Measurements from ENCODE around the gene KIF5B. TPM values are rescaled to one million over a fixed set of nuclear protein-coding genes. Genes with fewer than 3 reads are reported as not detected.

The KIF5B gene
- total and polyA plus RNA-seq, 2 of the 4 experiments (the other 2 are of a cell fraction): 33.5 to 68.5 TPM

DNA sequence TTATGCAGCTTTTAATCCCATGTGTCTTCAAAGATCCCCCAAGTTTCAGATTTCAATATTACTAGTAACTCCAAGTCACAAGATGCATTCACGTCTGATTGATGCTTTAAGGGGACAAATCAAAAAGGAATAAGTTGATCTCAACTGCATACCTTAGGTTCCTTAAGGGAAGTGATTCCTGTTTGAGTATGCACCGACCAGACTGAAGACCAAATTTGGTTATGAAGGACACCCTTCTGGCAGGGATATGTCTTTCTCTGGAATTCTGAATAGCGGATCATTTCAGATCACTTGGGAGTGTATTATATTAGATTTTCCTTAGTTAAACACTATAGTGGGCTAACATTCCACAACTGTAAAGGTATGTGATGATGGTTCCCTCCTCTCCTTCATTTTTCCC is 4.3 kb downstream of the KIF5B start:
- Histone ChIP-seq H2BK15ac (ENCODE audit: low read depth, low read length) (no peak overlapping the region), H3K9me3 (ENCODE audit: control insufficient read depth, insufficient read depth, low read length) (no peaks in the 10 kb centered on the region), H3K79me1 (ENCODE audit: low read depth in 1 of 2, low read length in 2 of 2) (peaks cover 5 to 42% of the 10 kb centered on the region in 2 experiments), H3K14ac (replicated peaks; ENCODE audit: low read depth, low read length) (peak overlapping the region; percentile 80), H4K20me1 (ENCODE audit: insufficient read depth, low read length) (peaks cover 83% of the 10 kb centered on the region), H3K4ac (ENCODE audit: low read depth, low read length) (no peak overlapping the region; the same call in 1 of the 2 replicates), H3K27me3 (ENCODE audit: control insufficient read depth, insufficient read depth, low read length) (no peaks in the 10 kb centered on the region), H3K23ac (ENCODE audit: low read depth, low read length) (peak overlapping the region; percentile 63; the same call in 1 of the 2 replicates), H2AFZ (replicated peaks; ENCODE audit: low read length, poor library complexity) (no peak overlapping the region), H3K9me1 (ENCODE audit: insufficient read depth, low read length) (peaks cover 9% of the 10 kb centered on the region), H4K5ac (ENCODE audit: low read depth, low read length) (no peak overlapping the region; the same call in 1 of the 2 replicates), H2AK5ac (ENCODE audit: low read depth, low read length) (no peak overlapping the region; the same call in 1 of the 2 replicates), H3K36me3 (ENCODE audit: control insufficient read depth, insufficient read depth, low read length) (peaks cover 5% of the 10 kb centered on the region), H4K91ac (ENCODE audit: insufficient read depth, low read depth, low read length) (no peak overlapping the region), H3K18ac (ENCODE audit: low read depth, low read length) (peak overlapping the region; percentile 9; the same call in 1 of the 2 replicates), H2BK120ac (ENCODE audit: low read depth, low read length) (0 out of 2 replicates have a peak overlapping the region, but pooled peaks have one; percentile 11), H2BK5ac (ENCODE audit: low read depth, low read length, poor library complexity, severe bottlenecking) (peak overlapping the region; percentile 65), H2BK20ac (ENCODE audit: low read depth, low read length) (no peak overlapping the region), H3K4me3 (ENCODE audit: insufficient read depth, low read depth, low read length) (no peak overlapping the region), H4K8ac (ENCODE audit: low read depth in 2 of 2, low read length in 2 of 2) (peak overlapping the region in 1 of 2 experiments; percentile 36; a peak in 1 of 4 replicates), H3K4me1 (ENCODE audit: control insufficient read depth, insufficient read depth, low read length) (peaks cover 11% of the 10 kb centered on the region), H2AK9ac (replicated peaks; ENCODE audit: low read depth, low read length, poor library complexity) (no peak overlapping the region), H3K56ac (ENCODE audit: extremely low read depth, insufficient read depth, low read length) (no peak overlapping the region), H3K27ac (ENCODE audit: insufficient read depth, low read length) (no peak overlapping the region), H3K4me2 (ENCODE audit: low read depth, low read length) (peak overlapping the region; percentile 85), H3K9ac (ENCODE audit: low read depth, low read length) (0 out of 2 replicates have a peak overlapping the region, but pooled peaks have one; percentile 15)
- in situ Hi-C loops (cut with MboI; ENCODE audit: low sequenced_read_pairs) (no loop called here), dilution Hi-C loops (cut with HindIII; ENCODE audit: low sequenced_read_pairs, unreplicated experiment) (no loop called here), intact Hi-C loops (cut with micrococcal nuclease) (loop anchor here (10.0 kb wide), 1 partner anchor 153 kb away; no protein-coding TSS in a partner anchor)
- POLR2A ChIA-PET (ENCODE audit: unreplicated experiment): no interaction called here
- CTCF ChIA-PET: no interaction called here
- DNase-seq: no peak
- WGBS, 2 experiments (ENCODE audit: extremely low coverage in 2 of 2, insufficient read length in 1 of 2): no CpG with 5 or more reads among the region's 3 CpGs
- TF ChIP-seq CHD1 (IDR thresholded peaks at IDR 0.05; ENCODE audit: low read depth, low read length) (no peak), MAFK (IDR thresholded peaks at IDR 0.05; ENCODE audit: low read depth, low read length) (no peak), FOS (IDR thresholded peaks at IDR 0.05; ENCODE audit: low read depth, low read length) (no peak), SMC3 (IDR thresholded peaks at IDR 0.05; ENCODE audit: low read depth, low read length) (no peak), MXI1 (IDR thresholded peaks at IDR 0.05; ENCODE audit: borderline replicate concordance, low read depth, low read length) (no peak), USF2 (IDR thresholded peaks at IDR 0.05; ENCODE audit: low read depth, low read length) (no peak), BHLHE40 (IDR thresholded peaks at IDR 0.05; ENCODE audit: low read depth, low read length) (no peak), RFX5 (IDR thresholded peaks at IDR 0.05; ENCODE audit: low read depth, low read length) (no peak), RCOR1 (IDR thresholded peaks at IDR 0.05; ENCODE audit: insufficient replicate concordance, low read length) (no peak), RAD21 (IDR thresholded peaks at IDR 0.05; ENCODE audit: low read length) (no peak), NFE2L2 (IDR thresholded peaks at IDR 0.05; ENCODE audit: low read depth, low read length) (no peak), CEBPB (IDR thresholded peaks at IDR 0.05; ENCODE audit: low read depth, low read length) (no peak), POLR2A (IDR thresholded peaks at IDR 0.05; ENCODE audit: low read depth, low read length) (no peak), MAZ (IDR thresholded peaks at IDR 0.05; ENCODE audit: borderline replicate concordance, low read depth, low read length) (no peak)
- TF ChIP-seq, protein P1, sequence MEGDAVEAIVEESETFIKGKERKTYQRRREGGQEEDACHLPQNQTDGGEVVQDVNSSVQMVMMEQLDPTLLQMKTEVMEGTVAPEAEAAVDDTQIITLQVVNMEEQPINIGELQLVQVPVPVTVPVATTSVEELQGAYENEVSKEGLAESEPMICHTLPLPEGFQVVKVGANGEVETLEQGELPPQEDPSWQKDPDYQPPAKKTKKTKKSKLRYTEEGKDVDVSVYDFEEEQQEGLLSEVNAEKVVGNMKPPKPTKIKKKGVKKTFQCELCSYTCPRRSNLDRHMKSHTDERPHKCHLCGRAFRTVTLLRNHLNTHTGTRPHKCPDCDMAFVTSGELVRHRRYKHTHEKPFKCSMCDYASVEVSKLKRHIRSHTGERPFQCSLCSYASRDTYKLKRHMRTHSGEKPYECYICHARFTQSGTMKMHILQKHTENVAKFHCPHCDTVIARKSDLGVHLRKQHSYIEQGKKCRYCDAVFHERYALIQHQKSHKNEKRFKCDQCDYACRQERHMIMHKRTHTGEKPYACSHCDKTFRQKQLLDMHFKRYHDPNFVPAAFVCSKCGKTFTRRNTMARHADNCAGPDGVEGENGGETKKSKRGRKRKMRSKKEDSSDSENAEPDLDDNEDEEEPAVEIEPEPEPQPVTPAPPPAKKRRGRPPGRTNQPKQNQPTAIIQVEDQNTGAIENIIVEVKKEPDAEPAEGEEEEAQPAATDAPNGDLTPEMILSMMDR (conservative IDR thresholded peaks at IDR 0.05; ENCODE audit: low read depth, low read length): no peak
- TF ChIP-seq, protein P2, sequence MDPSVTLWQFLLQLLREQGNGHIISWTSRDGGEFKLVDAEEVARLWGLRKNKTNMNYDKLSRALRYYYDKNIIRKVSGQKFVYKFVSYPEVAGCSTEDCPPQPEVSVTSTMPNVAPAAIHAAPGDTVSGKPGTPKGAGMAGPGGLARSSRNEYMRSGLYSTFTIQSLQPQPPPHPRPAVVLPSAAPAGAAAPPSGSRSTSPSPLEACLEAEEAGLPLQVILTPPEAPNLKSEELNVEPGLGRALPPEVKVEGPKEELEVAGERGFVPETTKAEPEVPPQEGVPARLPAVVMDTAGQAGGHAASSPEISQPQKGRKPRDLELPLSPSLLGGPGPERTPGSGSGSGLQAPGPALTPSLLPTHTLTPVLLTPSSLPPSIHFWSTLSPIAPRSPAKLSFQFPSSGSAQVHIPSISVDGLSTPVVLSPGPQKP (IDR thresholded peaks at IDR 0.05; ENCODE audit: borderline replicate concordance, low read depth, low read length): no peak
- ATAC-seq (ENCODE audit: low read depth): no peak
- BruUV-seq (replicated peaks): no TSS peak
